Panc1 (cell line): ENCODE data around the gene VASH2.

Source experiments
- CTCF ChIP-seq: fragments of 450-650 bp; IDR thresholded peaks from 2 replicates; pipeline ENCODE4 v1.5.1; 2017; ENCODE audit warnings: mild to moderate bottlenecking
- POLR2AphosphoS5 ChIP-seq: IDR thresholded peaks from 2 replicates; pipeline ENCODE4 v1.6.1; 2012; ENCODE audit warnings: mild to moderate bottlenecking, low read depth, low read length, moderate library complexity

- TF ChIP-seq POLR2AphosphoS5 (no peak), CTCF (no peak)
Observed at GRCh38 chr1:213032651-213033050, 82.3 kb downstream of the VASH2 start.
